Neuronal stem cell (in vitro differentiated cells): ENCODE results near the gene COG8.
A peak's percentile ranks its signal among the peaks of the same experiment; 100 is the strongest.

ENCODE experiments used
- DNase-seq: peaks from one replicate; pipeline ENCODE4 v3.0.0-alpha.2; 2013; ENCODE audit warnings: low spot score
- H2AFZ ChIP-seq: one replicate; pipeline ENCODE4 v1.6.1; 2013; ENCODE audit warnings: mild to moderate bottlenecking, low read length, inconsistent platforms
- H2AK5ac ChIP-seq: 2 replicates; pipeline ENCODE4 v1.6.1; 2013; ENCODE audit warnings: low read depth, mild to moderate bottlenecking, inconsistent platforms, low read length, moderate library complexity, mixed read lengths
- H2BK120ac ChIP-seq: 2 replicates; pipeline ENCODE4 v1.6.1; 2013; ENCODE audit warnings: low read depth, mild to moderate bottlenecking, inconsistent platforms, low read length, moderate library complexity, mixed read lengths
- H2BK12ac ChIP-seq: one replicate; pipeline ENCODE4 v1.6.1; 2013; ENCODE audit warnings: low read length, inconsistent platforms
- H2BK15ac ChIP-seq: 2 replicates; pipeline ENCODE4 v1.6.1; 2013; ENCODE audit warnings: mild to moderate bottlenecking, low read length, inconsistent platforms, mixed read lengths
- H2BK5ac ChIP-seq: one replicate; pipeline ENCODE4 v1.6.1; 2013; ENCODE audit warnings: inconsistent platforms, mild to moderate bottlenecking, low read length, moderate library complexity
- H3K14ac ChIP-seq: one replicate; pipeline ENCODE4 v1.6.1; 2013; ENCODE audit warnings: low read length, inconsistent platforms
- H3K18ac ChIP-seq: 2 replicates; pipeline ENCODE4 v1.6.1; 2013; ENCODE audit warnings: low read length, inconsistent platforms
- H3K23ac ChIP-seq: 2 replicates; pipeline ENCODE4 v1.6.1; 2013; ENCODE audit warnings: low read depth, mild to moderate bottlenecking, mixed read lengths, low read length, inconsistent platforms; ENCODE audit not compliant: poor library complexity
- H3K27ac ChIP-seq: replicated peaks from 3 replicates; pipeline ENCODE4 v1.5.1; 2013; ENCODE audit warnings: low read length, inconsistent platforms
- H3K27me3 ChIP-seq, 3 experiments: 2 replicates each; pipeline ENCODE4 v1.6.1; 2013; ENCODE audit warnings: low read length in 3 of 3, mild to moderate bottlenecking in 2 of 3, inconsistent platforms in 1 of 3, low read depth in 1 of 3, mixed read lengths in 1 of 3, moderate library complexity in 1 of 3; ENCODE audit not compliant: control insufficient read depth in 3 of 3, insufficient read depth in 3 of 3
- H3K36me3 ChIP-seq, 2 donors: replicated peaks in 1 of 2; 2 replicates each; pipeline ENCODE4 v1.6.1; 2013; ENCODE audit warnings: low read length in 2 of 2; ENCODE audit not compliant: control insufficient read depth in 2 of 2, insufficient read depth in 2 of 2
- H3K4ac ChIP-seq: 2 replicates; pipeline ENCODE4 v1.6.1; 2013; ENCODE audit warnings: inconsistent platforms, mild to moderate bottlenecking, low read length, moderate library complexity
- H3K4me1 ChIP-seq, 2 donors: 1 replicate in 1 of 2; 2 replicates in 1 of 2; pipeline ENCODE4 v1.6.1; 2013; ENCODE audit warnings: low read length in 2 of 2, low read depth in 1 of 2; ENCODE audit not compliant: control insufficient read depth in 2 of 2, insufficient read depth in 1 of 2
- H3K4me2 ChIP-seq: one replicate; pipeline ENCODE4 v1.6.1; 2013; ENCODE audit warnings: mild to moderate bottlenecking, low read length, inconsistent platforms; ENCODE audit not compliant: insufficient read depth, poor library complexity, severe bottlenecking
- H3K4me3 ChIP-seq, 2 donors: 2 replicates each; pipeline ENCODE4 v1.5.1; 2013; ENCODE audit warnings: low read length in 2 of 2, mild to moderate bottlenecking in 2 of 2, inconsistent platforms in 1 of 2, moderate library complexity in 1 of 2
- H3K79me1 ChIP-seq: one replicate; pipeline ENCODE4 v1.6.1; 2013; ENCODE audit warnings: low read depth, mild to moderate bottlenecking, inconsistent platforms, low read length, moderate library complexity
- H3K9ac ChIP-seq: one replicate; pipeline ENCODE4 v1.6.1; 2013; ENCODE audit warnings: mild to moderate bottlenecking, low read depth, low read length, inconsistent platforms; ENCODE audit not compliant: poor library complexity
- H3K9me3 ChIP-seq, 2 donors: replicated peaks in 1 of 2; 2 replicates each; pipeline versions ENCODE3 to v1.6.1; 2013; ENCODE audit warnings: low read length in 2 of 2, mild to moderate bottlenecking in 2 of 2, inconsistent platforms in 1 of 2, low read depth in 1 of 2, mixed read lengths in 1 of 2, moderate library complexity in 1 of 2; ENCODE audit not compliant: control insufficient read depth in 2 of 2, insufficient read depth in 1 of 2
- H4K8ac ChIP-seq: one replicate; pipeline ENCODE4 v1.6.1; 2013; ENCODE audit warnings: low read depth, mild to moderate bottlenecking, inconsistent platforms, low read length, moderate library complexity
- H4K91ac ChIP-seq: one replicate; pipeline ENCODE4 v1.6.1; 2013; ENCODE audit warnings: low read length, low read depth, mild to moderate bottlenecking, inconsistent platforms; ENCODE audit not compliant: poor library complexity
- WGBS, 2 donors: extraction: QIAGEN DNeasy Blood & Tissue Kit; methylation state at CpG; one replicate each; pipeline ENCODE4 v1.1.7; 2013; ENCODE audit warnings: missing lambda C conversion rate in 2 of 2, mixed read lengths in 1 of 2; ENCODE audit not compliant: insufficient read length in 2 of 2, insufficient replicate concordance in 1 of 2; ENCODE audit errors: extremely low coverage in 2 of 2; 5-methylcytosine and 5-hydroxymethylcytosine counted together

Gene COG8

DNA sequence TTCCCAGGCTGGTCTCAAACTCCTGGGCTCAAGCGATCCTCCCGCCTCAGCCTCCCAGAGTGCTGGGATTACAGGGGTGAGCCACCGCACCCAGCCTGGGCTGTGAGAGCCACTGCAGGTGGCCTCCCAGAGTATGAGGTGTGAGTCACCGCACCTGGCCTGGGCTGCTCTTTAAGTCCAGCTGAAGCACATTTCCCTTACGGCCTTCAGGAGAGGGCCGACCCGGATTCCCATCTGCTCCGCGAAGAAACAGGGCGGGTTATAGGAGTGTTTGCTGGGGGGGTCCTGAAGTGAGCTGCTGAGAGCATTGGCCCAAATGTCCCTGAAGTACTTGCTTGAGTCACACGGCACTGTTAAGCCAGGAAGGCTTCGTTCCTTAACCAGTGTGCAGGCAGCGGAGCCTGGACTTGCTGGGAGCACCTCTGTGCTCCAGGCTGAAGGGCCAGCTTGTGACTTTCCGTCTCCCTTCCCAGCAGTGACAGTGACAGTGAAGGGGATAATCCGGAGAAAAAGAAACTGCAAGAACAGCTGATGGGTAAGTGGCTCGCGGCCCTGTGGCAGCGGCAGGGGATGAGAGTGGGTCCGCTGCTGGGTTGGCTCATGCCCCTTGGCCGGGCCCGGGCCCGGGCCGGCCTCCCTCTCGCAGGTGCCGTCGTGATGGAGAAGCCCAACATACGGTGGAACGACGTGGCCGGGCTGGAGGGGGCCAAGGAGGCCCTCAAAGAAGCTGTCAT lies 21.0 kb downstream of the COG8 start:
- no peak overlapping the region for H4K8ac ChIP-seq
- H3K4me1 ChIP-seq, result no peaks in the 10 kb centered on the region
- H3K4ac ChIP-seq, result no peak overlapping the region
- H2BK15ac ChIP-seq, result no peak overlapping the region
- peaks cover 0 to 1% of the 10 kb centered on the region in 2 donors for H3K9me3 ChIP-seq
- H3K79me1 ChIP-seq, result peaks cover 18% of the 10 kb centered on the region
- H3K4me3 ChIP-seq, result no peak overlapping the region
- H3K14ac ChIP-seq, result no peak overlapping the region
- H3K27ac ChIP-seq, result no peak overlapping the region
- H4K91ac ChIP-seq, result no peak overlapping the region
- no CpG with 5 or more reads among the region's 30 CpGs for WGBS, 2 donors
- no peak overlapping the region for H2AK5ac ChIP-seq
- no peak overlapping the region for H3K4me2 ChIP-seq
- peaks cover 76 to 97% of the 10 kb centered on the region in 2 donors for H3K36me3 ChIP-seq
- H2BK5ac ChIP-seq, result no peak overlapping the region
- no peak overlapping the region for H3K9ac ChIP-seq
- H2BK12ac ChIP-seq, result no peak overlapping the region
- no peak overlapping the region for H2AFZ ChIP-seq
- H3K27me3 ChIP-seq, result no peaks in the 10 kb centered on the region
- H3K18ac ChIP-seq, result no peak overlapping the region
- H3K23ac ChIP-seq, result no peak overlapping the region
- H2BK120ac ChIP-seq, result no peak overlapping the region
- DNase-seq, result no peak

DNA sequence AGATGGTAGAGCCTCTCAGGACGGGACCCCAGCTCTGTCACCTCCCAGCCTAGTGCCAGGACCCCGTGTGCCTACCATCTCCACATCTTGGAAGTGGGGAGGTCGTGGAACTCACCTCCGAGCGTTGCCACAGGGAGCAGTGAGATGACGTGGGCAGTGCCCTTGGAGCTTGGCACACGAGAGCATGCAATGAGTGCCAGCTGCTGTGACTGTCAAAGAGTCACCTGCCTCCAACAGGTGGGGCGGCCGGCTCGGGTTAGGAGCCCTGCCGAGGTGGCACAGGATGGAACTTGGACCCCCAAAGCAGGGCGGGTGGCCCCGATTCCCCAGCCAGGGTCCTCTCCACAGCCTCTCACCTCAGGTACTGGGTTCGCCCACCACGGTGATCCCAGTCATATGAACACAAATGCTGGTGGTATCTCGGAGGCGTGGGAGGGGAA lies 22.7 kb downstream of the COG8 start:
- Histone ChIP-seq H4K8ac (no peak overlapping the region), H3K79me1 (peaks cover 16% of the 10 kb centered on the region), H3K4me2 (no peak overlapping the region), H2BK120ac (no peak overlapping the region), H3K14ac (no peak overlapping the region), H3K4ac (no peak overlapping the region), H3K27me3 (no peaks in the 10 kb centered on the region), H3K27ac (no peak overlapping the region), H2BK15ac (no peak overlapping the region), H2AFZ (no peak overlapping the region), H4K91ac (no peak overlapping the region), H2AK5ac (no peak overlapping the region), H3K4me1 (peaks cover 2% of the 10 kb centered on the region in 2 donors), H3K18ac (no peak overlapping the region), H3K4me3 (peak overlapping the region in 1 of 2 donors; percentile 20), H3K9ac (peak overlapping the region; percentile 12), H2BK5ac (peak overlapping the region; percentile 39), H3K9me3 (no peaks in the 10 kb centered on the region), H3K23ac (peak overlapping the region; percentile 89), H2BK12ac (peak overlapping the region; percentile 16), H3K36me3 (peaks cover 63 to 85% of the 10 kb centered on the region in 2 donors)
- no CpG with 5 or more reads among the region's 17 CpGs for WGBS, 2 donors
- no peak for DNase-seq

DNA sequence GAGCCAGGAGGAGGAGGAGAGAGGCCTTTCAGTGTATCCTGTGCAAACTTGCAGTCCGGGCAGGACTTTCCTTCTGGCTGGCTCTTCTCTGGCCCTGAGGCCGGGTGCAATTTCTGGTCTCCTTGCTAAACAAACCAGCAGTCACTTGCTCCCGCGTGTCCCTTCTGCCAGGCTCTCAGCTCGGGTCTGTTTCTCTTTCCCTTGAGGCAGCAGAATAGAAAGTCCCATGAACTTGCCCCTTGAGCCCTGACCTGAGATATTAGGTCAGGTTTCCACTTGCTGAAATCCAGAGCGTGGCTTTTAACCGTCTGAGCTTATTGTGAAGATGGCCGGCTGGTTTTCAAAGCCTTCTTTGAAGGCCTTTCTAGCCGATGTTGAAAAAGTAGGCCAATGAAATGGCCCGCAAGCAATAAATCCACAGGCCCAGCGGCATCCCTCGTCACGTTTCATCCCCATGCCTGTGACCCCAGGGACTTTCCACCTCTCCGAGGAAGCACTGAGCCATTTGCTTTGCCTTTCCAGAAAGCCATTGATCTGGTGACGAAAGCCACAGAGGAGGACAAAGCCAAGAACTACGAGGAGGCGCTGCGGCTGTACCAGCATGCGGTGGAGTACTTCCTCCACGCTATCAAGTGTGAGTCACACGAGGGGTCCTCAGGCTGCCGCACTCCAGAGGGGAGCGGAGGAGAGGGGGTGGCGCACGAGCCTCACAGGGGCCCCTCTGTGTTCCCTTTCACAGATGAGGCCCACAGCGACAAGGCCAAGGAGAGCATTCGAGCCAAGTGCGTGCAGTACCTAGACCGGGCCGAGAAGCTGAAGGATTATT lies 23.7 kb downstream of the COG8 start:
- Histone ChIP-seq H3K36me3 (peaks cover 54 to 76% of the 10 kb centered on the region in 2 donors), H3K4ac (no peak overlapping the region), H2AK5ac (no peak overlapping the region), H3K4me3 (no peak overlapping the region), H3K23ac (peak overlapping the region; percentile 89), H3K4me2 (no peak overlapping the region), H3K79me1 (peaks cover 20% of the 10 kb centered on the region), H4K8ac (no peak overlapping the region), H3K18ac (no peak overlapping the region), H3K9ac (no peak overlapping the region), H2BK120ac (no peak overlapping the region), H3K9me3 (no peaks in the 10 kb centered on the region), H4K91ac (no peak overlapping the region), H2BK12ac (no peak overlapping the region), H3K27me3 (no peaks in the 10 kb centered on the region), H3K27ac (no peak overlapping the region), H2BK15ac (no peak overlapping the region), H2AFZ (no peak overlapping the region), H3K14ac (no peak overlapping the region), H2BK5ac (no peak overlapping the region), H3K4me1 (peaks cover 2% of the 10 kb centered on the region in 2 donors)
- WGBS, 2 donors, result no CpG with 5 or more reads among the region's 30 CpGs
- DNase-seq, result no peak

DNA sequence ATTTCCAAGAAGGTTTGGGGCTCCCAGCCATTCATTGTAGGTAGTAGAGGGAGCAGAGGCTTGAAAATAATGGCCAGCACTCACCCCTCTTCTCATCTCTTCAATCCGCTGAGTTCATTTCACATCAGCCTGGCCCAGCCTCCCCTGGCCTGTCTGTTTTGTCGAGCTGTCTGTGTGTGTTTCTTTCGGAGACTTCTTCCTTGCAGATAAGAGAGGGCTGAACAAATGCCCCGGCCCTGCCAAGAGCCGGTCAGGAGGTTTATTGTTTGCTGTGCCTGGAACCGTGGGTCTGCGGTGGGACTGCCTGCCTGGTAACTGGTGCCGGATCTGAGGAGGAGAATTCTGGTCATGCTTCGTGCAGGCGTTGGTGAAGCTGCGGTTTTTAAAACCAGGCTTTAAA lies 24.8 kb downstream of the COG8 start:
- no peak overlapping the region for H4K8ac ChIP-seq
- no peak overlapping the region for H3K4ac ChIP-seq
- H3K27ac ChIP-seq, result no peak overlapping the region
- no peak overlapping the region for H3K18ac ChIP-seq
- H3K4me2 ChIP-seq, result no peak overlapping the region
- no peak overlapping the region for H3K23ac ChIP-seq
- WGBS, 2 donors, result no CpG with 5 or more reads among the region's 11 CpGs
- peaks cover 42 to 64% of the 10 kb centered on the region in 2 donors for H3K36me3 ChIP-seq
- H3K4me3 ChIP-seq, result no peak overlapping the region
- H2AFZ ChIP-seq, result no peak overlapping the region
- no peak overlapping the region for H4K91ac ChIP-seq
- H3K14ac ChIP-seq, result no peak overlapping the region
- DNase-seq, result no peak
- H3K9ac ChIP-seq, result no peak overlapping the region
- no peak overlapping the region for H2BK15ac ChIP-seq
- H3K27me3 ChIP-seq, result no peaks in the 10 kb centered on the region
- no peaks in the 10 kb centered on the region for H3K9me3 ChIP-seq
- H2BK5ac ChIP-seq, result no peak overlapping the region
- H2BK12ac ChIP-seq, result no peak overlapping the region
- H3K79me1 ChIP-seq, result peaks cover 20% of the 10 kb centered on the region
- peaks cover 2% of the 10 kb centered on the region in 2 donors for H3K4me1 ChIP-seq
- H2BK120ac ChIP-seq, result no peak overlapping the region
- H2AK5ac ChIP-seq, result no peak overlapping the region
